ENCODE measurements around the gene CNOT6L.
"Not testable (repeated sequence)": the region's sequence is repeated elsewhere in the genome, so short reads cannot be mapped to it uniquely, and the experiment has no call there.

GRCh38 chr4:77863341-77863740, 44.2 kb upstream of the CNOT6L start:
- TF ChIP-seq USF2 (IDR thresholded peaks at IDR 0.05; ENCODE audit: low read depth, low read length); USF2 (CRISPR knock-in tag; IDR thresholded peaks at IDR 0.05; ENCODE audit: borderline replicate concordance); TRIM24 (CRISPR knock-in tag; IDR thresholded peaks at IDR 0.05); ZNF24 (IDR thresholded peaks at IDR 0.05); CHD4 (IDR thresholded peaks at IDR 0.05; ENCODE audit: borderline replicate concordance, low read length); JUND (CRISPR knock-in tag; IDR thresholded peaks at IDR 0.05); ZBTB37 (CRISPR knock-in tag; IDR thresholded peaks at IDR 0.05); CTCF (CRISPR knock-in tag; IDR thresholded peaks at IDR 0.05); ZNF121 (CRISPR knock-in tag; IDR thresholded peaks at IDR 0.05); ZNF501 (CRISPR knock-in tag; IDR thresholded peaks at IDR 0.05); ATF7 (IDR thresholded peaks at IDR 0.05); ATF7 (CRISPR knock-in tag; IDR thresholded peaks at IDR 0.05); PHF8 (CRISPR knock-in tag; IDR thresholded peaks at IDR 0.05); ZNF350 (CRISPR knock-in tag; IDR thresholded peaks at IDR 0.05; ENCODE audit: borderline replicate concordance, low read depth); CHD2 (IDR thresholded peaks at IDR 0.05; ENCODE audit: low read depth, low read length); NFE2L1 (CRISPR knock-in tag; IDR thresholded peaks at IDR 0.05; ENCODE audit: borderline replicate concordance): not testable (repeated sequence)
